ENCODE results near the gene SUN5.

The SUN5 gene

DNA sequence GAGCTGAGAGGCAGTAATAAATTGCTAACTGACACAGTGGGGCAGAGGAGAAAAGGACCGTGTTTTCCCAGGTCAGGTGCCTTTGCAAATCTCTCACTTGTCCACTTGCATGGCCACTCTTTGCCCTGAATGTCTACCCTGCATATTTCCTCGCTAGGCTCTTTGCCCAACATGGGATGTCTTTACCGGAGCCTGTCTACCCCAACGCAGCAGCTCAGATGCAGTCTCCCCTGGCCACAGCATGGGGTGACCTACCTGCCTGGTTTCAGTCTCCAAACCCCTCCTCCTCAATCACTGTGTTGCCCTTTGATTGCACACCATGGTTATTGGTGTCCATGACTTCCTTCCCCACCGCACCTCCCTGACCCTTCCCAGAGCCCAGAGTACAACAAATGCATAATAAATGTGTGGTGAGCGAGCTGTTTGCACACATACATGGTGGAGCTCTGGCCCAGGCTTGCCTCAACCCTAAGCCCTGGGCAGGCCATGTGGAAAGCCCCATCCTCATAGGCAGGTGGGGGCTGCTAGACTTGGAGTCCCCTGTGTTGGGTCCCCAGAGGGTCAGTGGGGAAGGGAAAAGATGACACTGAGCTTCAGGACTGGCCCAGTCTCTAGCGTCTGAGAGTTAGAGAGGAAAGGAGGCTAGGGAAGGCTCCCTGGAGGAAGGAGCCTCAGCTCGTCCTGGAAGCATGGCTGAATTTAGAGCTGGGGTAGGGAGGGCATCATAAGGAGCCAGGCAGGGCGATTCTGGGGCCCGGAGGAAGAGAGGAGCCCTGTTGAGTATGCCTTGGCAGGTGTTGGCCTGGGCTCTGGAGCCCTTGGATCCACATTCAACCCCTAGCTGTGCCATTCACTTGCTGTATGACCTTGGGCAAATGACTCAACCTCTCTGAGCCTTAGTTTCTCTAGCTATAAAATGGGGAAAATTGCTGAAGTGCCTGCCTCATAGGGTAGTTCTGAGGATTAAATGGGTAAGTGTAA lies 22.8 kb upstream of the SUN5 start:
- DNase-seq (ENCODE audit: low read depth) = no peak

DNA sequence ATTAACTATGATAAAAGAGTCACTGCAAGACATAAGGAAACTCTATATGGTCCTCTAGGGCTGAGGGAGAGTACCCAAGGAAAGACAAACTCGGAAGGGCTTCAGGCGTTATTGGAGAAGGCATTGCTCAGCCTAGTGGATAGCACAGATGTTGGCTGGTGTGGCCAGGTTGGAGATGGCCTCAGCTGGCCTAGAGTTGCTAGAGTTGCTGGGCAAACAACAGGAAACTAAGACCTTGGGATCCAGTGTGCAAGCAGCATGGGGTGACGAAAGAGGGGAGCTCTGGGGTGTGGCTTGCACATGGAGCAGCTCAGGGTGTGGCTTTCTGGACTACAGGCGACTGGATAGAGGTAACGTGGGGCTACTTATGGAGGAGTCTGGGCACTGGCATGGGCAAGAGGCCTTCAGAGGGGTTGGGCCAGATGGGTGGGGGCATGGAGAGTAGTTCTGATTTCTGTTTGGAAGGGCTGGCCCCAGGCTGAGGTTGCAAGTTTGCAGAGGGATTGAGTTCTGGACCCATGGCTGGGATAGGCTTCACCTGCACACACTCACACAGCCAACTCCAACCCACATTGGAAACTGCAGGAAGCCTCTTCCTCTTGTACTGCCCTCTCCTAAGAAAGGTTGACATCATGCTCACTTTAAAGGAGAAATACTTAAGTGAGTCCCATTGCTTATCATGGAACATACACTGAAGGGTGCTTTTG lies 22.0 kb upstream of the SUN5 start:
- no peak for DNase-seq (ENCODE audit: low read depth)

DNA sequence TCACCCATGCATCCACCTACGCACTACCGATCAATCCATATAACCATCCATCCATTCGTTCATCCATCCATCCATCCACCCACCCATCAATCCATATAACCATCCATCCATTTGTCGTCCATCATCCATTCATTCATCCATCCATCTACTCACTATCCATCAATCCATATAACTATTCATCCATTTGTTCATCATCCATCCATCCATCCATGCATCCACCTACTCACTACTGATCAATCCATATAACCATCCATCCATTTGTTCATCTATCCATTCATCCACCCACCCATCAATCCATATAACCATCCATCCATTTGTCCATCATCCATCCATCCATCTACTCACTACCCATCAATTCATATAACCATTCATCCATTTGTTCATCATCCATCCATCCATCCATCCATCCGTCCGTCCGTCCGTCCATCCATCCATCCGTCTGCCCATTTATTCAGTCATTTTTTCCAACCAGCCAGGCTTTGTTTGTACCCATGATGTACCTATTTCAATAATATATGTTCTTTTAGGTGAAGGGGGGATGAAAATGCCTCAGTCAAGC lies 21.2 kb upstream of the SUN5 start:
- DNase-seq (ENCODE audit: low read depth) = no peak

DNA sequence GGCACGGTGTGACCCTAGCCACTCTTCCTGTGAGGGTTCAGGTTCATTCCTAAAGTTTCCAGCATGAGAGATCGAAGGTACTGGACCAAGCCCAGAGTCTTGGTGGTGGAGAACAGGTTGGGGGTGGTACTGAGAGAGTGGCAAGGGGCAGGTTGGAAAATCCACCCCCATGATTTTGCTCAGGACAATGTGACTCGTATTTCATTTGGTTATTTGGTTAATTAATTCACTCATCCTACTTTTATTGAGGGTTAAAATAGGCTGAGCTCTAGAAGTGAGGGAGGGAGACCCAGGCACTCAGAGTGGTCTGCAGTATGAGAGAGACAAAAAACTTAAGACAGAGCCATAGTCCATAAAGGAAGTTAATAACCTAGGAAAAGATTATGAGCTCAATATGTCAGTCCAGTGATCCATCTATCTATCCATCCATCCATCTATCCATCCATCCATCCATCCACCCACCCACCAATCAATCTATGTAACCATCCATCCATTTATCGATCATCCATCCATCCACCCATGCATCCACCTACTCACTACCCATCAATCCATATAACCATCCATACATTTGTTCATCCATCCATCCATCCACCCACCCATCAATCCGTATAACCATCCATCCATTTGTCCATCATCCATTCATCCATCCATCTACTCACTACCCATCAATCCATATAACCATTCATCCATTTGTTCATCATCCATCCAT lies 20.5 kb upstream of the SUN5 start:
- no peak for DNase-seq (ENCODE audit: low read depth)

DNA sequence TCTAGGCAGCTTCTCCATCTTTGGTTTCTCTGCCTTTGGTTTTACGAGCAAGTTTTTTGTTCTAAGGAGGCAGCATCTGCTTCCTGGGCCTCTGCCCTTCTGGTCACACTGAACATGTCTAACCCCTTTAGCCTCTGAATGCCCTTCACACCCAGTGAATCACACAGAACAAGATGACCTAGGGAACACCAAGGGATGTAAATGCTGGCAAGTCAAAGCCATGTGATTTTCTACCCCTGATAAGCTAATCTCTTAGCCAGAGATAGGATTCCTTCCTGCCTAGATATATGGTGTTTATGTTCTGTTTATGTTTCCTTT lies 20.0 kb upstream of the SUN5 start:
- DNase-seq (ENCODE audit: low read depth) = no peak

DNA sequence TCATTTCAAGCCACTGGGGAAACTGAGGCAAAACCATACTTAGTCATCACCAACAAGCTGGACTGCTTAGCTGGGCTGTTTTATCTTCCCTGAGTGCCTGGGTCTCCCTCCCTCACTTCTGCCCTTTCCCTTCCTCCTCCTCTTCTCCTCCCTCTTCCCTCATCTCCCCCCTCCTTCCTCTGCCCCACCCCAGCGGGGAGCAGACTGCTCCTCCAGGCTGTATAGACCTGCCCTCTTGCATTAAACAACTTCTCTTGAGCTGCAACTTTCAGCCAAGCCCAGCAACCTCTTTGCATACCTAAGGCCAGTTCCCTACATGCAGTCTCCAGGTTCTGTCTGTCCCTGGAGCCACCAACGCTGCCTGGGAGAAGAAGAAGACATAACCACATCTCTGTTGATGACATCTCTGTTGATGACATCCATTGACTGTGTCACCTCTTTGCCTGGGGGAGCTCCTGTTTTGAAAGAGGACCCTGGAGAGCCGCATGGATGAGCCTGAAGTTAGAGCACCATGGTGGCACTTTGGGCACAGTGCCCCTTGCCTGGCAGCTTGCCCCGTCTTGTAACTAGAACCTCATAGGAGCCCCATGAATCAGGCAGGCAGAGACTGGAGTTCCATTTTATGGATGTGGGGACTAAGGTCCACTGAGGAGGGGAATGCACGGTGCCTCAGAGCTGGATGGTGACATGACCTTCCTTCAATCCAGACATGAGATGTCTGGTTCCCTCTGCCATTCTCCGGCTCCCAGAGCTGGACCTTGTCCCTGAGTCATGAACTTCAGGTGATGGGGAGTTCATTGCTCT lies 19.4 kb upstream of the SUN5 start:
- DNase-seq (ENCODE audit: low read depth) = no peak

DNA sequence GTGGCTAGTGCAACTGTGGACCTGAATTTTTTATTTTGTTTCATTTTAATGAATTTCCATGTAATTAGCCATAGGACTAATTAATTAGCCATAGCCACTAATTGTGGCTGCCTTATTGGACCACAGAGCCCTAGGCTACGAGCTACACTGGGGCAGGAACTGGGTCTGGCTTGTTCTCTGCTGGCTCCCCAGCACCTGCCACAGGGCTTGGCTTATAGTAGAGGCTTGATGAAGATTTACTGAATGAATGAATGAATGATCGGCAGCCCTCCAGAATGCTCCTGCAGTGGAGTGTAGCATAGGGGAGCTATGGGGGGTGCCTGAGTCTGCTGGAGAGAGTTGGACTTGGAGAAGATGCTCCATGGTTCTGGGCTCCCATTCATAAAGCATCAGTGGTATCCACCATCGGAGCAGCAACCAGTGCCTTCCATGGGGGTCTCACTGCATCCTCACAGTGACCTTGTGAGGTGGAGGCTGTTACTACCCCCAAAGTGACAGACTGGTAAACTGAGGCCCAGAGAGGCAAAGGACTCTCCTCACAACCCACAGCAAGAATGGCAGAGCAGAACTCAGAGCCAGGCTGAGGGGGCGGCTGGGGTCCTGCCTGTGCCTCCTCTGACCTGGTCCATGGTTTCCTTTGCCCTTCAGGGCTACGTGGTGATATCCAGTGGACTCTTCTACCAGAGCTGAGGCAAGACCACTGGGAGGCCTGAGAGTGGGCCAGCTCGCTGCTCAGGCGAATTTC lies 18.6 kb upstream of the SUN5 start:
- no peak for DNase-seq (ENCODE audit: low read depth)

DNA sequence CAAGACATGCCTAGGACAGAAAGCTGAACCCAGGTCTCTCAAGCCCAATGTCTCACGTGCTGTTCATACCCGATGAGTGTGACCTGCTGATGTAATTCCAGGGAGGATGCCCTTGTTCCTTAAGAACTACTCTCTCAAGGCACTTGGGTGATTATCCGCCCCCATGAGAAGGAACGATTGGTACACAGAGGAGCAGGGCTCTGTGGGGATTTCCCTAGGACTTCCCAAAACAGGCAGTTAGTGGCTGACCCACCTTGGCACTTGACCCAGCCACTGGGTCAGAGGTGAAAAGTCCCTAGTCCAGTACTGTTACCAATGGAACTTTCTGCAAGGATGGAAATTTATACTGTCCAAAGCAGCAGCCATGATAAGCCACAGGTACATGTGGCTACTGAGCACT lies 18.1 kb upstream of the SUN5 start:
- DNase-seq (ENCODE audit: low read depth) = no peak

DNA sequence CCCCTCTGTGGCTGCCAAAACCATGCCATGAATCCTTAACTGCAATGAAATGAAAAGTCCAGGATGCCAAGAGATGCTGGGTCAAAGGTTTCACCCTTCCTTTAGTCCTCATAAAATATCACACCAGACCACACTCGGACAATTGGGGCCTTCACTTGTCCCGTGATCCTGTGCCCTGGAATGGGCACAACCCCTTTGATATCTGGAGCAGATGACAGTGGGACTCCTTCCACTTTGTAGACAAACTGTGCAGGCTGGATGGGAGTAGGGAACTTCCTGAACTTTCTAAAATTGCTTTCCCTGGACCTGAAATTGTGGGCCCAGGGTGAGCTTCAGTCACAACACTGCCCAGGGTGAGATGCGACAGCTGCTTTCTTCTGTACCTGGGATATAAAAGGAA lies 17.6 kb upstream of the SUN5 start:
- no peak for DNase-seq (ENCODE audit: low read depth)

DNA sequence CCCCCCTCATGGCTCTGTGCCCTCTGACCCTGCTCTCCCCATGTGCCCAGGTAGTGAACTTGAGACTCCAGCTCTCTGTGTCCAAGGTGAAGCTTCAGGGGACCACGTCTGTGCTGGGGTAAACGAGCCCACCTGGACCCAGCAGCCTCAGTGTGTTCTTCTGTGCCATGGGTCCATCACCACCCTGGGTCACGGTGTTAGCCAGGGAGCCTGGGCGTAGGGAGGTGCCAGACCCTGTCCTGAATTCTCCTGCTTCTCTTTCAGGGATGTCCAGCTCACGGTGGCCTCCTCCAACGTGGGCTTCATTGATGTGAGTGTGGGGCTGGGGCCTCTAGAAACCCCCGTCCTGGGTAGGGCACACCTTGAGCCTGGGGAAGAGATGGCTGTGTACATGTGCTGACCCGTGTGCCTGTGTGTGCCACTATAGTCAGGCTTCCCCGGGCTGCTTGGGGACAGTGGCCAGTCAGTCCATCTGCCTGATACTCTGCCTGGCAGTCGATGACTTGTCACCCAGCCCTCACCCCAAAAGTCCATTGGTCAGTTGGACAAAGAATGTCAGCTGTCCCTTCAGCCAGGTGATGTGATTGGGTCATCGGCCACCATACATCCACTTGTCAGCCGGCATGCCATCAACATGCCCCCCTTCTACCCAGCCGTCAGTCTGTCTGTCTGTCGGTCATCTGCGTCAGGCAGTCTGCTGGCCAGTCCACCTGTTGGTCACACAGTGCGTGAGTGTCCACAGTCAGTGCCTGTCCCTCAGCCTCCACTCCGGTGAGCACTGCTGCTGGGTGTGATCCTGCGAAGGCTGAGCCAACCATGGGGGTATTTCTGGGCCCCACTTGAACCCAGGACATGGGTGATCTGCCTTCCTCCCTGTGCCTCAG lies 16.3 kb upstream of the SUN5 start:
- no peak for DNase-seq (ENCODE audit: low read depth)

DNA sequence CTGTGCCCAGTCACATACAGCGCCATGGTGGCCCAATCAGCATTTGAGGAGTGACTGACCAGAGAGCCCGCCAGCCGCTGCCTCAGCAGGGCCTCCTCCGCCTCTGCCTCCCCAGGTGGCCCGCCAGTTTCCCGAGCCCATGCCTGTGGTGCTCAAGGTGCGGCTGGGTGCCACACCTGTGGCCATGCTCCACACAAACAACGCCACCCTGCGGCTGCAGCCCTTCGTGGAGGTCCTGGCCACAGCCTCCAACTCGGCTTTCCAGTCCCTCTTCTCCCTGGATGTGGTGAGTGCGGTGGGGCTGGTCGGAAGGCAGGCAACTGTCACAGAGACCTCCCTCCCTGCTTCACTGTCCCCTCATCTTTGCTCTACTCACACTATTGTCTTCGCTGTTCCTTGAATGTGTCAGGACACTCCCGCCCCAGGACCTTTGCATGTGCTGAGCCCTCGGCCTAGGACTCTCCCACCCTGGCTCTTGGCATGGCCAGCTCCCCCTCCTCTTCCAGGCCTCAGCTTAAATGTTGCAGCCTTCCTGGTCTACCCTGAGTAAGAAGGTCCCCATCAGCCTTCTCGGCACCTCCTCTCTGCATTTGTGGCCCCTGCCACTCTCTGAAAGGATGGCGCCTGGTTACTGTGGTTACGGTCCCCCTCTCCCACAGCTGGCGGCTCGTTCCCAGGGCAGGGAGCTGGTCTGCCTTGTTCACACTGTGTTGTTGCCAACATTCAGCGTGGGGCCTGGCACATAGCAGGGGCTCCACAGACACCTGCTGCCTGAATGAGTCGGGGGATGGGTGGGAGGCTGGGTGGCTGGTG lies 15.4 kb upstream of the SUN5 start:
- no peak for DNase-seq (ENCODE audit: low read depth)

DNA sequence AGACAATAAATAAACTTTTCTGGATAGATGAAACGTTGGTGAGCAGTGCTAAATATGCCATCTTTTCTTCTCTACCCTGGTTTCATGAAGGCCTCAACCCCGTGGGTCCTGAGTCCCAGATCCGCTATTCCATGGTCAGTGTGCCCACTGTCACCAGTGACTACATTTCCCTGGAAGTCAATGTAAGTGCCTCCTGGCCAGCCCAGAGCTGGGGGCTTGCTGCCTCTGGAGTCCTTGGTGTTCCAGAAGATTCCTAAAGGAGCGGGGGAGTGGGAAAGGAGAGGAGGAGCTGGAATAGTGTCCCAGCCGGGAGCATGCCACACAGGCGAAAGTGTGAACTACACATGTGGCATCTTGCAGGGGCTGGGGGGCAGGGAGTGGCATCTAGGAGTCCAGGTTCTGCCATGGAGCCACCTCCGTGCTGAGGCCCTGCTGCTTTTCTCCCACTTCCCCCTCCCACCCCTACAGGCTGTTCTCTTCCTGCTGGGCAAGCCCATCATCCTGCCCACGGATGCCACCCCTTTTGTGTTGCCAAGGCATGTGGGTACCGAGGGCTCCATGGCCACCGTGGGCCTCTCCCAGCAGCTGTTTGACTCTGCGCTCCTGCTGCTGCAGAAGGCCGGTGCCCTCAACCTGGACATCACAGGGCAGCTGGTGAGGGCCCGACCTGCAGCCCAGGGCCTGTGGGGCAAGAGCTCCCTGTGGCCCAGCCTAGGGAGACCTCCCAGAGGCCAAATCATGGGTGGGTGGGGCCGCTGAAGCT lies 14.1 kb upstream of the SUN5 start:
- no peak for DNase-seq (ENCODE audit: low read depth)

DNA sequence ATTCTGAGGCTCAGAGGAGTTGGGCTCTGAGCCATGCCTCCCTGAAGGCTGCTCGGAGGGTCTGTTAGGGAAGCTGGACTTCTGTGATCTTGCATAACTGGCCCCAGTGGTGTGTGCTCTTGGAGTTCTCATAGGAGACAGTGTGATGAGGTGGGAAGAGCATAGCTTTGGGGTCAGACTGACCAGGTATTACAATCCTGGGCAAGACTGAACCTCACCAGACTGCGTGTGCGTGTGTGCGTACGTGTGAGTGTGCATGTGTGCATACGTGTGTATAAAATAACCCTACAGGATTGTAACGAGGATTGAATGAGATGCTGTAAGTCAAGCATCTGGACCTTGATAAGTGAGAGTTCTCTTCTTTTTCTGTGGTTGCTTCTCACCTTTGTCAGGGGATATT lies 13.3 kb upstream of the SUN5 start:
- DNase-seq (ENCODE audit: low read depth) = no peak

DNA sequence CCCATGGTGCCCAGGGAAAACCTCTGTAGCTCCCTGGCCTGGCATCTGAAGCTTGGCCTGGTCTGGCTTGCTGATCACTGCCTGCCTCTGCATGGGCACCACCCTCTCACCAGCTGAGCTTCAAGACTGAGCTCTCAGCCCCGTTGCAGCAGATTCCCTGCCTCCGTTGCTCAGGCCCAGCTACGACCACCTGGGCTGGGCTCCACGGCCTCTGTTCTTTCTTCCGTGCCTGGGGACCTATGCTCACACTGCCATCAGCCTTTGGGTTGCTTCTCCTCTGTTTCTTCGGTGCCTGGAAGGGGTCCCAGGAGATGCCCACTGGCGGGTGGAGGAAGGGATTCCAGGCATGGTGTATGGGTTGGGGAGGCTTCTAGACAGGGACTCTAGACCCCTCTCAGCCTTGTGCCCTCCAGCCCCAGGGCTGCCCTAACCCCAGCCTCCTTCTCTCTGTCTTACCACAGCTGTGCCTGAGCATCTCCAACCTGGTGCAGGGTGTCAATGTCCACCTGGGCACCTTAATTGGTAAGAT lies 12.4 kb upstream of the SUN5 start:
- no peak for DNase-seq (ENCODE audit: low read depth)

DNA sequence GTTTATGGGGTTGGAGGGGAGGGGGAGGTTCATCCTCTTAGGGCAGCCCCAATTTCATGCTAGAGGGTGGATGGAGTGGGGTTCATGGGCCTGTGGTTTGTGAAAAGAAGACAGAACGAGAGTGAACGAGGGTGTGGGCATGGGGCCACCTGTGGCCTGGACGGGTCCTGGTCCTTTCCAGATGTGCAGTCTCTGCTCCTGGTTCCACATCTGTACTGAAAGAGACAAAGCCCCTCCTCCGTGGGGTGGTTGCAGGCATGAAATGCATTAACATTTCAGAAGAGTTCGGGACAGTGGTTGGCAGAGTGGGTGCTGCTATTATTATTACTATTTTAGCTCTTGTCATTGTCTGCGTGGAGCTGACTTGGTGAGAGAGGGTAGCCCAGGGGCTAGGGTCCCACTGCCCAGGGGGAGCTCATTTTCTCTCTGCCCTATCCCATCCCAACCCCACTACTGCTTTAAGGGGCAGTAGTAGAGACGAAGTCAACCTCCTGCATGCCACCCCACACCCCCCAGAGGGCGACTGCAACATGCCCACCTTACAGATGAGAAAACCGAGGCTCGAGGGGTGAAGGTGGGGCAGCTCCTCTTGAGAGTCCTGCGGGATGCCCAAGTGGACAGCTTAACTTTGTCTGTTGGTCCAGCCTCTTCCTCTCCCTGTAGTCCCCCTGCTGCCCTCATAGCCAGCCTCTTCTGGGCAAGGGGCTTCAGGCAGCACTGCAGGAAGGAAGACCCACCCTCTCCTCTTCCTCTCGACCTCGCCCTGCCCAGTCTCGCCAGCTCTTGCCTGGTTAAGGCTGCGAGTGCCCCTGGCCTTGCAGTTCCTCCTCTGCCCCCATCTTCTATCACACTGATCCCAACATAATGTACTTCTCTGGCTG lies 11.7 kb upstream of the SUN5 start:
- DNase-seq (ENCODE audit: low read depth) = no peak

DNA sequence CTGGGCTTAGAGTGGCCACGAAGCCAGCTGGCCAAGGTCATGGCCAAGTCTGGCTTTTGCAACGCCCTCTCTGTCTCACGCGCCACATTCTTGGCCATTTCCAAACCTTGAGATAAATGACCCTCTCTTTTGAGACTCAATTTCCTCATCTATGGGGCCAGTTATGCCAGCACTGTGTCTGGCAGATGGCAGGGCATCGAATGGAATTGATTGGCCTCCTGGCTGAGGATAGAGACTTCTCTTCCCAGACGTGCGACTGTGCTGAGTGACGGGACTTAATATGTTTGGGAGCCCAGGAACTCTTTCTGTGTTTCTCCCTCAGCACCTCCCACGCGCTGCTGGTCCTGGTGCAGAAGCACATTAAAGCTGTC lies 10.9 kb upstream of the SUN5 start:
- DNase-seq (ENCODE audit: low read depth) = no peak
